Breast epithelium (tissue), 4 donors: ENCODE results near the gene IGIP. TPM values are rescaled to one million over a fixed set of nuclear protein-coding genes. Genes with fewer than 3 reads are reported as not detected.

Source experiments
- DNase-seq, 2 donors: peaks; one replicate each; pipeline ENCODE4 v3.0.0-alpha.2; 2019; ENCODE audit warnings: low spot score in 2 of 2
- H3K27ac ChIP-seq, 2 donors: fragments of 200-600 bp; sonication (generic) in 1 of 2; one replicate each; pipeline ENCODE4 v1.5.1; 2016 to 2019; ENCODE audit warnings: mild to moderate bottlenecking in 1 of 2
- H3K27me3 ChIP-seq, 2 donors: fragments of 200-600 bp; sonication (generic) in 1 of 2; one replicate each; pipeline versions ENCODE4 v1.5.1 to v1.6.0; 2017 to 2019; ENCODE audit warnings: control low read depth in 1 of 2, mild to moderate bottlenecking in 1 of 2
- H3K36me3 ChIP-seq: fragments of 200-600 bp; one replicate; pipeline ENCODE4 v1.5.1; 2019
- H3K4me1 ChIP-seq, 2 donors: fragments of 200-600 bp; sonication (generic); one replicate each; pipeline ENCODE4 v1.5.1; 2016 to 2019; ENCODE audit warnings: control low read depth in 1 of 2
- H3K4me3 ChIP-seq, 3 donors: fragments of 200-600 bp; sonication (generic); 1 replicate in 2 of 3; 2 replicates in 1 of 3; pipeline ENCODE4 v1.5.1; 2016 to 2019; ENCODE audit warnings: mild to moderate bottlenecking in 3 of 3, moderate library complexity in 2 of 3
- H3K9me3 ChIP-seq, 2 donors: fragments of 200-600 bp; sonication (generic) in 1 of 2; one replicate each; pipeline ENCODE4 v1.5.1; 2016 to 2019; ENCODE audit warnings: control low read depth in 1 of 2
- CTCF ChIP-seq, 3 donors: fragments of 450-650 bp; IDR thresholded peaks; one replicate each; pipeline ENCODE4 v1.5.1; 2016 to 2017; ENCODE audit warnings: antibody characterized with exemption in 3 of 3, mild to moderate bottlenecking in 3 of 3, moderate library complexity in 3 of 3
- POLR2A ChIP-seq: fragments of 450-650 bp; IDR thresholded peaks from one replicate; pipeline ENCODE4 v1.6.1; 2016; ENCODE audit warnings: antibody characterized with exemption, mild to moderate bottlenecking, moderate library complexity
- POLR2AphosphoS5 ChIP-seq, 3 donors: sonication (generic); formaldehyde crosslinking; IDR thresholded peaks; one replicate each; pipeline ENCODE4 v1.6.1; 2017; ENCODE audit warnings: antibody characterized with exemption in 3 of 3
- intact Hi-C: fragments of 100-400 bp; cut with DNase I; formaldehyde crosslinking; loops from one replicate; pipeline ENCODE4 v1.15.1; 2023; ENCODE audit warnings: low total_unique reads
- total RNA-seq, 3 donors: library from RNA; depleted of rRNA; stranded (reverse); fragments of >200 nt; gene quantifications; one replicate each; pipeline ENCODE4 v1.1.0, GENCODE V29; 2016

The IGIP gene
- total RNA-seq, 3 donors from 2014 or later = 19.0 to 23.1 (median 21.8) TPM

GRCh38 chr5:140150201-140150600 lies 24.5 kb downstream of the IGIP start:
- intact Hi-C loops = loop anchor here (5.0 to 10.0 kb wide), 2 partner anchors 73 to 365 kb away; no protein-coding TSS in a partner anchor
- H3K36me3 ChIP-seq = no peaks in the 10 kb centered on the region
- peaks cover 0 to 14% of the 10 kb centered on the region in 2 donors for H3K4me1 ChIP-seq
- DNase-seq = no peak
- TF ChIP-seq POLR2AphosphoS5 (IDR thresholded peaks at IDR 0.05) = no peak
- TF ChIP-seq POLR2A = no peak
- no peak for TF ChIP-seq CTCF (IDR thresholded peaks at IDR 0.05)
- H3K9me3 ChIP-seq = no peaks in the 10 kb centered on the region
- no peak overlapping the region for H3K4me3 ChIP-seq
- no peak overlapping the region for H3K27ac ChIP-seq
- no peaks in the 10 kb centered on the region for H3K27me3 ChIP-seq

GRCh38 chr5:140151144-140152021 lies 25.6 kb downstream of the IGIP start:
- no peaks in the 10 kb centered on the region for H3K9me3 ChIP-seq
- peak overlapping the region in 1 of 2 donors; percentile 53 for H3K27ac ChIP-seq
- H3K27me3 ChIP-seq = no peaks in the 10 kb centered on the region
- H3K4me1 ChIP-seq = peaks cover 0 to 14% of the 10 kb centered on the region in 2 donors
- intact Hi-C loops = loop anchor here (5.0 to 10.0 kb wide), 2 partner anchors 74 to 367 kb away; no protein-coding TSS in a partner anchor
- no peak for DNase-seq
- no peak overlapping the region for H3K4me3 ChIP-seq
- TF ChIP-seq POLR2AphosphoS5 (IDR thresholded peaks at IDR 0.05) (no peak), POLR2A (no peak), CTCF (IDR thresholded peaks at IDR 0.05) (no peak)
- no peaks in the 10 kb centered on the region for H3K36me3 ChIP-seq

- H3K36me3 ChIP-seq = no peaks in the 10 kb centered on the region
- no peaks in the 10 kb centered on the region for H3K9me3 ChIP-seq
- TF ChIP-seq POLR2AphosphoS5 (IDR thresholded peaks at IDR 0.05) (no peak), CTCF (IDR thresholded peaks at IDR 0.05) (no peak), POLR2A (no peak)
- intact Hi-C loops = loop anchor here (5.0 to 10.0 kb wide), 2 partner anchors 75 to 368 kb away; no protein-coding TSS in a partner anchor
- H3K4me1 ChIP-seq = peaks cover 0 to 14% of the 10 kb centered on the region in 2 donors
- H3K27me3 ChIP-seq = no peaks in the 10 kb centered on the region
- H3K4me3 ChIP-seq = no peak overlapping the region
- no peak for DNase-seq
- H3K27ac ChIP-seq = peak overlapping the region; percentile 22 to 53
Observed at GRCh38 chr5:140152022-140152999, 26.6 kb downstream of the IGIP start.

- DNase-seq = no peak
- Histone ChIP-seq H3K9me3 (no peaks in the 10 kb centered on the region), H3K36me3 (no peaks in the 10 kb centered on the region), H3K27ac (peak overlapping the region in 1 of 2 donors; percentile 56), H3K4me3 (no peak overlapping the region), H3K4me1 (peaks cover 0 to 14% of the 10 kb centered on the region in 2 donors), H3K27me3 (no peaks in the 10 kb centered on the region)
- TF ChIP-seq POLR2AphosphoS5 (IDR thresholded peaks at IDR 0.05) (no peak), POLR2A (no peak), CTCF (IDR thresholded peaks at IDR 0.05) (no peak)
- intact Hi-C loops = loop anchor here (5.0 to 10.0 kb wide), 2 partner anchors 76 to 368 kb away; no protein-coding TSS in a partner anchor
Observed at GRCh38 chr5:140153255-140153654, 27.5 kb downstream of the IGIP start.
